NCI-H187 treated with DMSO at 0.1 percent for 48 hours (cell line): ENCODE data around the gene RRP12.

Experiments
- DNase-seq: peaks from one replicate; lab custom pipeline; 2025; lab: John Stamatoyannopoulos, UW

RRP12 gene

GRCh38 chr10:97335188-97335619, 65.9 kb downstream of the RRP12 start:
- DNase-seq = no peak

GRCh38 chr10:97334370-97335175, 66.6 kb downstream of the RRP12 start, which contains the start of gene FRAT2:
Gene FRAT2, minus strand, starts transcription at chr10:97334729. Its CDS starts 157 bp downstream, at chr10:97334572.
- no peak for DNase-seq

- no peak for DNase-seq
Measured at GRCh38 chr10:97333601-97334369, 67.4 kb downstream of the RRP12 start.

- no peak for DNase-seq
Measured at GRCh38 chr10:97333351-97333600, 67.9 kb downstream of the RRP12 start.

GRCh38 chr10:97332591-97333350, 68.4 kb downstream of the RRP12 start:
- no peak for DNase-seq

GRCh38 chr10:97331153-97331703, 69.9 kb downstream of the RRP12 start:
- DNase-seq = no peak

- DNase-seq = no peak
Measured at GRCh38 chr10:97329766-97330165, 71.4 kb downstream of the RRP12 start.

- DNase-seq = no peak
Measured at GRCh38 chr10:97328646-97329453, 72.3 kb downstream of the RRP12 start.

GRCh38 chr10:97327348-97328294, 73.5 kb downstream of the RRP12 start:
- DNase-seq = no peak

GRCh38 chr10:97325754-97326153, 75.4 kb downstream of the RRP12 start:
- DNase-seq = no peak

GRCh38 chr10:97323501-97323900, 77.6 kb downstream of the RRP12 start:
- no peak for DNase-seq

GRCh38 chr10:97321804-97322190, 79.3 kb downstream of the RRP12 start:
- no peak for DNase-seq

- peak; percentile 8 for DNase-seq
Measured at GRCh38 chr10:97321032-97321803, 79.9 kb downstream of the RRP12 start.

- DNase-seq = no peak
Measured at GRCh38 chr10:97320480-97321031, 80.6 kb downstream of the RRP12 start.

GRCh38 chr10:97319671-97320479, 81.3 kb downstream of the RRP12 start:
- no peak for DNase-seq

- no peak for DNase-seq
Measured at GRCh38 chr10:97318772-97319651, 82.1 kb downstream of the RRP12 start, which contains the start of gene FRAT1. Gene FRAT1, plus strand, starts transcription at chr10:97319271. Its CDS starts 183 bp downstream, at chr10:97319454.

- no peak for DNase-seq
Measured at GRCh38 chr10:97314671-97315070, 86.5 kb downstream of the RRP12 start.
